ENCODE results near the gene CD93. TPM values are rescaled to one million over a fixed set of nuclear protein-coding genes. Genes with fewer than 3 reads are reported as not detected.
A peak's percentile ranks its signal among the peaks of the same experiment; 100 is the strongest.

The CD93 gene
- total and polyA plus RNA-seq, 2 donors from 2014 or later: 9.9 to 104 TPM

- FAIRE-seq (no peak), DNase-seq (peak in 2 of 5 donors; percentile 40 to 72)
- no peak overlapping the region for H3K9ac ChIP-seq (ENCODE audit: low read length in 3 of 3)
- no peak overlapping the region for H3K27ac ChIP-seq (ENCODE audit: low read depth in 2 of 2, low read length in 2 of 2)
- TF ChIP-seq CTCF (IDR thresholded peaks at IDR 0.05; ENCODE audit: borderline replicate concordance, extremely low read depth, insufficient read depth): no peak
- no peak overlapping the region for H3K4me3 ChIP-seq (ENCODE audit: low read length in 3 of 3)
- no peaks in the 10 kb centered on the region for H3K9me3 ChIP-seq (ENCODE audit: control insufficient read depth in 2 of 3, insufficient read depth in 1 of 3, low read length in 3 of 3)
- H3K27me3 ChIP-seq (ENCODE audit: control insufficient read depth, insufficient read depth, low read length): no peaks in the 10 kb centered on the region
- intact Hi-C loops (cut with DNase I): no loop called here
- H3K36me3 ChIP-seq (ENCODE audit: control insufficient read depth in 2 of 3, insufficient read depth in 3 of 3, low read length in 3 of 3): no peaks in the 10 kb centered on the region
- H3K4me1 ChIP-seq (ENCODE audit: control insufficient read depth in 2 of 3, insufficient read depth in 2 of 3, low read depth in 1 of 3, low read length in 3 of 3): no peaks in the 10 kb centered on the region
Observed at GRCh38 chr20:23132930-23133559, 46.9 kb upstream of the CD93 start.

GRCh38 chr20:23132293-23132929, 46.3 kb upstream of the CD93 start:
- no peak for FAIRE-seq
- no peak overlapping the region for H3K9ac ChIP-seq (ENCODE audit: low read length in 3 of 3)

GRCh38 chr20:23131766-23132165, 45.6 kb upstream of the CD93 start:
- no peak overlapping the region for H3K9ac ChIP-seq (ENCODE audit: low read length in 3 of 3)
- H3K36me3 ChIP-seq (ENCODE audit: control insufficient read depth in 2 of 3, insufficient read depth in 3 of 3, low read length in 3 of 3): no peaks in the 10 kb centered on the region
- no peak for FAIRE-seq
- no peaks in the 10 kb centered on the region for H3K4me1 ChIP-seq (ENCODE audit: control insufficient read depth in 2 of 3, insufficient read depth in 2 of 3, low read depth in 1 of 3, low read length in 3 of 3)
- no peaks in the 10 kb centered on the region for H3K9me3 ChIP-seq (ENCODE audit: control insufficient read depth in 2 of 3, insufficient read depth in 1 of 3, low read length in 3 of 3)
- intact Hi-C loops (cut with DNase I): no loop called here
- H3K27ac ChIP-seq (ENCODE audit: low read depth in 2 of 2, low read length in 2 of 2): peak overlapping the region in 1 of 2 donors; percentile 54
- H3K4me3 ChIP-seq (ENCODE audit: low read length in 3 of 3): no peak overlapping the region
- TF ChIP-seq CTCF (IDR thresholded peaks at IDR 0.05; ENCODE audit: borderline replicate concordance, extremely low read depth, insufficient read depth): no peak
- no peaks in the 10 kb centered on the region for H3K27me3 ChIP-seq (ENCODE audit: control insufficient read depth, insufficient read depth, low read length)
- no peak for DNase-seq

More at GRCh38 chr20:23132293-23132929, 46.3 kb upstream of the CD93 start:
- Histone ChIP-seq H3K9me3 (ENCODE audit: control insufficient read depth in 2 of 3, insufficient read depth in 1 of 3, low read length in 3 of 3) (no peaks in the 10 kb centered on the region), H3K4me1 (ENCODE audit: control insufficient read depth in 2 of 3, insufficient read depth in 2 of 3, low read depth in 1 of 3, low read length in 3 of 3) (no peaks in the 10 kb centered on the region), H3K4me3 (ENCODE audit: low read length in 3 of 3) (no peak overlapping the region), H3K36me3 (ENCODE audit: control insufficient read depth in 2 of 3, insufficient read depth in 3 of 3, low read length in 3 of 3) (no peaks in the 10 kb centered on the region), H3K27me3 (ENCODE audit: control insufficient read depth, insufficient read depth, low read length) (no peaks in the 10 kb centered on the region), H3K27ac (ENCODE audit: low read depth in 2 of 2, low read length in 2 of 2) (peak overlapping the region in 1 of 2 donors; percentile 54)
- intact Hi-C loops (cut with DNase I): no loop called here
- TF ChIP-seq CTCF (IDR thresholded peaks at IDR 0.05; ENCODE audit: borderline replicate concordance, extremely low read depth, insufficient read depth): no peak
- DNase-seq: no peak
